Thyroid gland (tissue), 4 donors: Measurements from ENCODE around the gene SPRR4.

Experiments used
- CTCF ChIP-seq, 6 experiments: fragments of 200-600 bp in 3 of 6; fragments of 450-650 bp in 3 of 6; sonication (generic) in 3 of 6; IDR thresholded peaks; one replicate each; pipeline ENCODE4 v1.5.1; 2016 to 2019; ENCODE audit warnings: antibody characterized with exemption in 6 of 6, mild to moderate bottlenecking in 2 of 6, inconsistent platforms in 1 of 6, moderate library complexity in 1 of 6
- POLR2A ChIP-seq, 2 donors: fragments of 450-650 bp; IDR thresholded peaks; one replicate each; pipeline ENCODE4 v1.6.1; 2017; ENCODE audit warnings: antibody characterized with exemption in 2 of 2, mild to moderate bottlenecking in 2 of 2, moderate library complexity in 1 of 2

GRCh38 chr1:152941037-152941711 is 29.3 kb upstream of the SPRR4 start:
- TF ChIP-seq CTCF (IDR thresholded peaks at IDR 0.05): no peak
- TF ChIP-seq POLR2A (IDR thresholded peaks at IDR 0.05): no peak
